ENCODE measurements around the gene AFAP1.

Gene AFAP1

DNA sequence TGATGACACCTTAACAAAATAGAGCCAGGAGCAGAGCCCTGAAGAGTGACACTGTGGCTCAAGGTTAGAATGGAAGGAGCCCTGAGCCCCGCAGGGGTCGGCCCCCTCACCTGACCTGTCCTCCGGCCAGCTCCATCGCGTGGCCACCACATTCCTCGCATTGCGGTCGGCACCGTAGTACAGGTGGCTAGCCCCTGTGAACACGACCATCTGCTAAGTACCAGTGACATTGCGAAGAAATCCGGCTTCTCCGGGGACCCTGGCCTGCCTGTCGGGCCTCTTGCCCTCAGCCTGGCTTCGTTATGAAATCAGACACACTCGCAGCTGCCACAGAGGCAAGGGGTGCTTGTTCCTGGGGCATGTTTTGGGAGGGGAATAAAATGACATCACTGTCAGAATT, 179.0 kb downstream of the AFAP1 start:
- no peak overlapping the region for H3K4me3 ChIP-seq (ENCODE audit: low read depth, low read length)
- TF ChIP-seq, protein P1, sequence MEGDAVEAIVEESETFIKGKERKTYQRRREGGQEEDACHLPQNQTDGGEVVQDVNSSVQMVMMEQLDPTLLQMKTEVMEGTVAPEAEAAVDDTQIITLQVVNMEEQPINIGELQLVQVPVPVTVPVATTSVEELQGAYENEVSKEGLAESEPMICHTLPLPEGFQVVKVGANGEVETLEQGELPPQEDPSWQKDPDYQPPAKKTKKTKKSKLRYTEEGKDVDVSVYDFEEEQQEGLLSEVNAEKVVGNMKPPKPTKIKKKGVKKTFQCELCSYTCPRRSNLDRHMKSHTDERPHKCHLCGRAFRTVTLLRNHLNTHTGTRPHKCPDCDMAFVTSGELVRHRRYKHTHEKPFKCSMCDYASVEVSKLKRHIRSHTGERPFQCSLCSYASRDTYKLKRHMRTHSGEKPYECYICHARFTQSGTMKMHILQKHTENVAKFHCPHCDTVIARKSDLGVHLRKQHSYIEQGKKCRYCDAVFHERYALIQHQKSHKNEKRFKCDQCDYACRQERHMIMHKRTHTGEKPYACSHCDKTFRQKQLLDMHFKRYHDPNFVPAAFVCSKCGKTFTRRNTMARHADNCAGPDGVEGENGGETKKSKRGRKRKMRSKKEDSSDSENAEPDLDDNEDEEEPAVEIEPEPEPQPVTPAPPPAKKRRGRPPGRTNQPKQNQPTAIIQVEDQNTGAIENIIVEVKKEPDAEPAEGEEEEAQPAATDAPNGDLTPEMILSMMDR (IDR thresholded peaks at IDR 0.05; ENCODE audit: insufficient read depth, low read depth, low read length, missing control alignments), result no peak
- DNase-seq (ENCODE audit: low read depth), result no peak

DNA sequence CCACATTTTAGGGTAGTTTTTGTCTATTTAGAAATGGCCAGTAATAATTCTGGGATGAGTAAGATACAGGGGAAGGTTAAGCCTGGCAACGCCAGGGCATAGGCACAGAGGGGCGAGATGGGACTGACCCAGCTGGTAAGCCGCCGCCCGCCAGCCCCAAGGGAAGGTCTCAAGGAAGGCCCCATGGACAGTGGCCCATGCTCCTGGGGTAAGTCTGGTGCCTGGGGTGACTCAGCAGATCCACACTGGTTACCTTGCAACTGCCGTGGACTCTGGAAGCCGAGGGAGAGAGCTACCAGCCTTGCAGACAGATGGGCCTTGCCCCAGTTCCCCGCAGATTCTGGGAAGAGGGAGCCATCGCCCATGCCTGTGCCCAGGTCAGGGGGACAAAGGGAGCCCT, 179.4 kb downstream of the AFAP1 start:
- TF ChIP-seq, protein P1 (IDR thresholded peaks at IDR 0.05; ENCODE audit: insufficient read depth, low read depth, low read length, missing control alignments), result no peak
- DNase-seq (ENCODE audit: low read depth), result no peak
- H3K4me3 ChIP-seq (ENCODE audit: low read depth, low read length), result no peak overlapping the region

DNA sequence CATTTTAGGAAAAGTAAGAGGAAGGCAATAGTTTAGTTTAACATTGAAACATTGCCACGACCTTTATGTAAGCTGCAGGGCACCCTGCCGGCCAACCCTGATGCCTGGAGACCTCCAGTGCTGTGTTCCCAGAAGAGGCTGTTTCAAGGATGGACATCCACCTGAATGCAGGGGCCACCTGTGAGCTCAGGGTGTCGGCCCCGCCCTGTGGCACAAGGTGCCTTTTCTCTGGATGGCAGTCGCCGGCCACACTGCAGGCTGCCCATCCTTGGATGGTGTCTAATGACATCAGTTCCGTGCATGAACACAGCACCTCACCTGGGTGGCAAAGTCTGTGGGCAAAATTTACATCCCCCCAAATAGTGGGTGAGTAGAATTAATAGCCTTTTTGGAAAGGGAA, 180.0 kb downstream of the AFAP1 start:
- TF ChIP-seq, protein P1 (IDR thresholded peaks at IDR 0.05; ENCODE audit: insufficient read depth, low read depth, low read length, missing control alignments), result no peak

DNA sequence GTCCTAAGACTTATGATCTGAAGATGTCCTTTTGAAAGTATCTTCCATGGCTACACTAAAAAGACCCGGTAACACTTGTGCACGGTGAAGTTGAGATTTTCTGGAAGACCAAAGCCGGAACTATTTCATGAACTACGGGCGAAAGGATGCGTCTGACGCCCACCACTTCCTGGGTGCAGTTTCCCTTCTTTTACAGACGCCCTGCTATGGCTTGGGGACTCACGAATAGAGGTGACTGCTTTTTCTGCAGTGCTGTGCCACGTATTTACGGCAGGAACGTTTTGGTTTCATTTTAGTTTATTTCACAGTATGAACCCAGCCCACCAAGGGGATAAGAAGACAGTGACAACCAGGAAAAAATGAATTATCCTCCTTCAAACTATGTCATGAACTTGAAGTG, 180.4 kb downstream of the AFAP1 start:
- DNase-seq (ENCODE audit: low read depth), result peak; percentile 24
- no peak overlapping the region for H3K4me3 ChIP-seq (ENCODE audit: low read depth, low read length)
- TF ChIP-seq, protein P1 (IDR thresholded peaks at IDR 0.05; ENCODE audit: insufficient read depth, low read depth, low read length, missing control alignments), result no peak

More for the DNA sequence above, 180.0 kb downstream of the AFAP1 start:
- DNase-seq (ENCODE audit: low read depth), result no peak
- H3K4me3 ChIP-seq (ENCODE audit: low read depth, low read length), result no peak overlapping the region

DNA sequence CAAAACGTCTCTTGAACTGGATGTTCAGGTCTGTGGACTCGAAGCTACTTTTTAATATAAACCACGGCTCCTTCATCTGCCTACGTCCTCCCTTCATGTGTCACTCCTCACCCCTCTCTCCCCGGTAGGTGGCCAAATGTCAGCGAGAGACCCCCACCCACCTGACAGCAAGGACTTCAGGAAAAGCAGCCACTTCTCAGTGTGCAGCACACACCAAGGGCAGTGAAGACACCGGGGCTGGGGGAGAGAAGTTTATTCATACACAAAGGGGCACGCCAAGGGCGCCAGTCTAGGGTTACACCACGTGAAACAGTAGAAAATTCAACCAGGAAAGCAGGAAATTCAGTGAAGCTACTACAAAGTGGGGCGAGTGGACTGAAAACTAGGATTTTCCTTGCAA, 181.2 kb downstream of the AFAP1 start:
- TF ChIP-seq, protein P1 (IDR thresholded peaks at IDR 0.05; ENCODE audit: insufficient read depth, low read depth, low read length, missing control alignments), result no peak
- no peak overlapping the region for H3K4me3 ChIP-seq (ENCODE audit: low read depth, low read length)
- no peak for DNase-seq (ENCODE audit: low read depth)

DNA sequence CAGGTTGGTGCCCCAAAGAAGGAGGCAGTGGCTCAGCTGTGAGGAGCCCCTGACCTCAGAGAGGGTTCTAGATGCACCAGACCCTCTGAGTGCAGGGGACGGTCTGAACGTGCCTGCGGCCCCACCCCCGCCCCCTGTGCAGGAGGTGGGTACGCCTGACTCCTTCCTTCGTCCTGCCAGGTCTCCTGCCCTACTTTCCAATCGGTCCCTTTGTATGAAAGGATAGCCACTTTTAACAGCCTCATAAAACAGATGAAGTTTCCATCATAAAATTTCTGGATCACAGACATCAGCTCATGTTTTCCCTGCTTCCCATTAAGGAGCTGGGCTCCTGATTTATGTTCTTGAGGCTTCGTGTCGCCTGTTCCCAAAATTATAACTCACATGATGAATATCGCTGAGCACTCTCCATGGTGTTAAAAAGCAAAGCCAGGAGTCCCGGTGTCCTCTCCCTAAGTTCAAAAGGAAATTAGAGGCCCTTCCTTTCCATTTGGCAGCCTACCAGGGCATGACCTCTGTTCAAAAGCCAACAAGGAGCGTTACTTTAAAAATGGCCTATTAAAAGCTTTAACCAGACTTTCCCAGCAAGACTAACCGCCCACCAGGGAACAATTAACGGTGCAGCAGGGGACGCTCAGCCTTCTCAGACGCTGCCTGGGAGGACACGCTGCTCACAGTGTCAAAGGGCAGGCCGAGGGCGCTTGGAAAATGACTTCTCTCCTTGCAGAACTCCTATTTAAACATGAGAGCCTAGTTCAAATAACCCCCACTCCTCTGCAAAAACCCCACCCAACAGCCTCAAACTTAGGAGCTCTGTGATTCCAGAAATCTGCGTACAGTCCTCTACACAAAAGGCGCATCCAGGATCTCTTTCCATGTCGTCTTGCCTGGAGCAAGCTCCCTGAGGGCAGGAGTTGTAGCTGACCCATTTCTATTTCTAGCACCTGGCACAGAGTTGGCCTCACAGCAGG, 181.9 kb downstream of the AFAP1 start:
- no peak for DNase-seq (ENCODE audit: low read depth)
- no peak overlapping the region for H3K4me3 ChIP-seq (ENCODE audit: low read depth, low read length)
- TF ChIP-seq, protein P1 (IDR thresholded peaks at IDR 0.05; ENCODE audit: insufficient read depth, low read depth, low read length, missing control alignments), result no peak
